Adrenal gland (tissue), 5 donors: ENCODE results near the gene HPN.

Experiments used
- POLR2A ChIP-seq, 2 donors: fragments of 450-650 bp; IDR thresholded peaks; one replicate each; pipeline ENCODE4 v1.6.1; 2017; ENCODE audit warnings: antibody characterized with exemption in 2 of 2, mild to moderate bottlenecking in 2 of 2, moderate library complexity in 1 of 2
- TF ChIP-seq, protein P1 (sequence below), 6 experiments: fragments of 450-650 bp in 4 of 6; fragments of 200-600 bp in 2 of 6; sonication (generic) in 1 of 6; IDR thresholded peaks; 1 replicate in 5 of 6; 2 replicates in 1 of 6; pipeline versions ENCODE4 v1.5.1 to v1.8.0; 2016 to 2021; ENCODE audit warnings: antibody characterized with exemption in 6 of 6, mild to moderate bottlenecking in 2 of 6, moderate library complexity in 1 of 6
- donor health status: DM: no; HTN: no; CAD: no.

DNA sequence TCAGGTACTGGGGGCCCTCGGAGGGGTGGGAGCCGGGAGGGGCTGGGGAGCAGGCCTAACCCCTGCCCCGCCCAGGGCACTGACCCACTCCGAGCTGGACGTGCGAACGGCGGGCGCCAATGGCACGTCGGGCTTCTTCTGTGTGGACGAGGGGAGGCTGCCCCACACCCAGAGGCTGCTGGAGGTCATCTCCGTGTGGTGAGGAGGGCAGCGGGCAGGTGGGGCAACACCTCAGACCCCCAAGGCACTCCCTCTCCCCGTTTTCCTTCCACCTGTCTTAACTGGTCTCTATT, 18.2 kb downstream of the HPN start:
- TF ChIP-seq, protein P1, sequence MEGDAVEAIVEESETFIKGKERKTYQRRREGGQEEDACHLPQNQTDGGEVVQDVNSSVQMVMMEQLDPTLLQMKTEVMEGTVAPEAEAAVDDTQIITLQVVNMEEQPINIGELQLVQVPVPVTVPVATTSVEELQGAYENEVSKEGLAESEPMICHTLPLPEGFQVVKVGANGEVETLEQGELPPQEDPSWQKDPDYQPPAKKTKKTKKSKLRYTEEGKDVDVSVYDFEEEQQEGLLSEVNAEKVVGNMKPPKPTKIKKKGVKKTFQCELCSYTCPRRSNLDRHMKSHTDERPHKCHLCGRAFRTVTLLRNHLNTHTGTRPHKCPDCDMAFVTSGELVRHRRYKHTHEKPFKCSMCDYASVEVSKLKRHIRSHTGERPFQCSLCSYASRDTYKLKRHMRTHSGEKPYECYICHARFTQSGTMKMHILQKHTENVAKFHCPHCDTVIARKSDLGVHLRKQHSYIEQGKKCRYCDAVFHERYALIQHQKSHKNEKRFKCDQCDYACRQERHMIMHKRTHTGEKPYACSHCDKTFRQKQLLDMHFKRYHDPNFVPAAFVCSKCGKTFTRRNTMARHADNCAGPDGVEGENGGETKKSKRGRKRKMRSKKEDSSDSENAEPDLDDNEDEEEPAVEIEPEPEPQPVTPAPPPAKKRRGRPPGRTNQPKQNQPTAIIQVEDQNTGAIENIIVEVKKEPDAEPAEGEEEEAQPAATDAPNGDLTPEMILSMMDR (IDR thresholded peaks at IDR 0.05), result no peak
- TF ChIP-seq POLR2A (IDR thresholded peaks at IDR 0.05), result no peak
